H9 (cell line): Measurements from ENCODE around the gene YBEY. TPM values are rescaled to one million over a fixed set of nuclear protein-coding genes. Genes with fewer than 3 reads are reported as not detected.

ENCODE experiments used
- DNase-seq: peaks from one replicate; pipeline ENCODE4 v3.0.0-alpha.2; 2017
- H2AFZ ChIP-seq: one replicate; pipeline ENCODE4 v1.6.1; 2013; ENCODE audit warnings: mild to moderate bottlenecking, low read length, control low read depth, moderate library complexity
- H2AK5ac ChIP-seq: 2 replicates; pipeline ENCODE4 v1.6.1; 2013; ENCODE audit warnings: low read length, control low read depth, mixed read lengths; ENCODE audit not compliant: insufficient read length
- H2BK120ac ChIP-seq: one replicate; pipeline ENCODE4 v1.6.1; 2013; ENCODE audit warnings: low read depth, mild to moderate bottlenecking, low read length, control low read depth, inconsistent platforms; ENCODE audit not compliant: poor library complexity, severe bottlenecking
- H2BK12ac ChIP-seq: 2 replicates; pipeline ENCODE4 v1.6.1; 2013; ENCODE audit warnings: low read length, control low read depth, mixed read lengths, low read depth; ENCODE audit not compliant: insufficient read length
- H2BK15ac ChIP-seq: 2 replicates; pipeline ENCODE4 v1.6.1; 2013; ENCODE audit warnings: low read depth, low read length, control low read depth
- H2BK20ac ChIP-seq: one replicate; pipeline ENCODE4 v1.6.1; 2013; ENCODE audit warnings: low read depth, mild to moderate bottlenecking, low read length, control low read depth, inconsistent platforms; ENCODE audit not compliant: poor library complexity, severe bottlenecking
- H2BK5ac ChIP-seq: 2 replicates; pipeline ENCODE4 v1.6.1; 2013; ENCODE audit warnings: low read length, control low read depth, mixed read lengths; ENCODE audit not compliant: insufficient read length
- H3K14ac ChIP-seq: 2 replicates; pipeline ENCODE4 v1.6.1; 2013; ENCODE audit warnings: low read length, control low read depth; ENCODE audit not compliant: insufficient read depth
- H3K18ac ChIP-seq: 2 replicates; pipeline ENCODE4 v1.6.1; 2013; ENCODE audit warnings: low read depth, mild to moderate bottlenecking, mixed read lengths, low read length, control low read depth; ENCODE audit not compliant: insufficient read length
- H3K23ac ChIP-seq: 2 replicates; pipeline ENCODE4 v1.6.1; 2013; ENCODE audit warnings: low read length, control low read depth, mixed read lengths, low read depth; ENCODE audit not compliant: insufficient read length
- H3K23me2 ChIP-seq: 2 replicates; pipeline ENCODE4 v1.6.1; 2013; ENCODE audit warnings: low read depth, mild to moderate bottlenecking, mixed read lengths, low read length, control low read depth; ENCODE audit not compliant: insufficient read length, poor library complexity, severe bottlenecking
- H3K27ac ChIP-seq: 2 replicates; pipeline ENCODE4 v1.5.1; 2013; ENCODE audit warnings: low read length, control low read depth, mixed read lengths, low read depth; ENCODE audit not compliant: insufficient read length
- H3K27me3 ChIP-seq: 2 replicates; pipeline ENCODE4 v1.6.1; 2013; ENCODE audit warnings: low read length, control low read depth, inconsistent platforms; ENCODE audit not compliant: insufficient read depth
- H3K4ac ChIP-seq: 2 replicates; pipeline ENCODE4 v1.6.1; 2013; ENCODE audit warnings: low read depth, mild to moderate bottlenecking, control low read depth, inconsistent platforms, low read length, moderate library complexity
- H3K4me1 ChIP-seq: 2 replicates; pipeline ENCODE4 v1.6.1; 2013; ENCODE audit warnings: low read length, control low read depth, inconsistent platforms; ENCODE audit not compliant: insufficient read depth
- H3K4me2 ChIP-seq: 2 replicates; pipeline ENCODE4 v1.6.1; 2013; ENCODE audit warnings: low read length, control low read depth, mixed read lengths; ENCODE audit not compliant: insufficient read length, insufficient read depth
- H3K56ac ChIP-seq: 2 replicates; pipeline ENCODE4 v1.6.1; 2013; ENCODE audit warnings: low read depth, mild to moderate bottlenecking, mixed read lengths, low read length, control low read depth; ENCODE audit not compliant: insufficient read length
- H3K79me1 ChIP-seq: 2 replicates; pipeline ENCODE4 v1.6.1; 2013; ENCODE audit warnings: low read depth, mild to moderate bottlenecking, moderate library complexity, low read length, control low read depth, inconsistent platforms; ENCODE audit not compliant: insufficient read depth, poor library complexity, severe bottlenecking
- H3K79me2 ChIP-seq: 2 replicates; pipeline ENCODE4 v1.6.1; 2013; ENCODE audit warnings: low read length, control low read depth, inconsistent platforms; ENCODE audit not compliant: insufficient read depth
- H3K9ac ChIP-seq: 2 replicates; pipeline ENCODE4 v1.6.1; 2013; ENCODE audit warnings: low read length, control low read depth, mixed read lengths; ENCODE audit not compliant: insufficient read length; ENCODE audit errors: extremely low read depth
- H3K9me3 ChIP-seq: one replicate; pipeline ENCODE4 v1.6.1; 2013; ENCODE audit warnings: low read depth, low read length, inconsistent platforms; ENCODE audit not compliant: control insufficient read depth
- H3T11ph ChIP-seq: one replicate; pipeline ENCODE4 v1.6.1; 2013; ENCODE audit warnings: mild to moderate bottlenecking, low read length, control low read depth, inconsistent platforms
- H4K20me1 ChIP-seq: one replicate; pipeline ENCODE4 v1.6.1; 2013; ENCODE audit not compliant: control insufficient read depth, insufficient read length, insufficient read depth
- H4K5ac ChIP-seq: 2 replicates; pipeline ENCODE4 v1.6.1; 2013; ENCODE audit warnings: low read depth, mild to moderate bottlenecking, mixed read lengths, low read length, control low read depth; ENCODE audit not compliant: insufficient read length
- H4K8ac ChIP-seq: replicated peaks from 2 replicates; pipeline ENCODE4 v1.6.1; 2013; ENCODE audit warnings: low read length, control low read depth, mixed read lengths, low read depth; ENCODE audit not compliant: insufficient read length
- H4K91ac ChIP-seq: 2 replicates; pipeline ENCODE4 v1.6.1; 2013; ENCODE audit warnings: low read depth, mild to moderate bottlenecking, moderate library complexity, mixed read lengths, low read length, control low read depth; ENCODE audit not compliant: insufficient read length
- H3K27ac Mint-ChIP-seq, 3 experiments: 2 replicates in 2 of 3; 3 replicates in 1 of 3; pipeline ENCODE4 v1.8.0; 2020 to 2021; ENCODE audit warnings: mixed read lengths in 3 of 3, mild to moderate bottlenecking in 1 of 3, moderate library complexity in 1 of 3
- H3K27me3 Mint-ChIP-seq: 2 replicates; pipeline ENCODE4 v1.8.0; 2021; ENCODE audit warnings: low read depth, mild to moderate bottlenecking, moderate library complexity, mixed read lengths
- H3K36me3 Mint-ChIP-seq, 3 experiments: 2 replicates in 2 of 3; 3 replicates in 1 of 3; pipeline ENCODE4 v1.8.0; 2020 to 2021; ENCODE audit warnings: low read depth in 3 of 3, mixed read lengths in 3 of 3; ENCODE audit not compliant: insufficient read depth in 1 of 3
- H3K4me1 Mint-ChIP-seq, 2 experiments: 2 replicates each; pipeline ENCODE4 v1.8.0; 2020; ENCODE audit warnings: mixed read lengths in 2 of 2
- H3K4me3 Mint-ChIP-seq, 2 experiments: 2 replicates in 1 of 2; 3 replicates in 1 of 2; pipeline ENCODE4 v1.8.0; 2020 to 2021; ENCODE audit warnings: mild to moderate bottlenecking in 2 of 2, mixed read lengths in 2 of 2, moderate library complexity in 1 of 2
- H3K9me3 Mint-ChIP-seq, 2 experiments: 2 replicates in 1 of 2; 3 replicates in 1 of 2; pipeline ENCODE4 v1.8.0; 2020; ENCODE audit warnings: mild to moderate bottlenecking in 2 of 2, mixed read lengths in 2 of 2, moderate library complexity in 1 of 2
- WGBS: extraction: QIAGEN DNeasy Blood & Tissue Kit; methylation state at CpG from one replicate; pipeline ENCODE4 v1.1.7; 2013; ENCODE audit warnings: missing lambda C conversion rate, low lambda C conversion rate, mixed read lengths; ENCODE audit not compliant: insufficient read length; ENCODE audit errors: extremely low coverage; 5-methylcytosine and 5-hydroxymethylcytosine counted together
- total RNA-seq: library from RNA; stranded (reverse); gene quantifications from 2 replicates; pipeline ENCODE4 v1.2.1, GENCODE V29; 2021
- TF ChIP-seq, protein P1 (sequence below): fragments of 200-600 bp; sonication (generic); conservative IDR thresholded peaks from 3 replicates; pipeline ENCODE4 v1.8.0; 2021; ENCODE audit warnings: antibody characterized with exemption, mild to moderate bottlenecking

YBEY gene
- total RNA-seq, 1 experiment from 2014 or later, result 26.2 TPM

GRCh38 chr21:46299167-46299566 is 13.0 kb downstream of the YBEY start:
- DNase-seq, result no peak
- Histone ChIP-seq H3K9me3 (no peaks in the 10 kb centered on the region), H3K27ac (no peak overlapping the region), H3K23me2 (peaks cover 9% of the 10 kb centered on the region), H4K5ac (no peak overlapping the region), H3K56ac (no peak overlapping the region), H2BK20ac (no peak overlapping the region), H3K18ac (no peak overlapping the region), H3K4me2 (no peak overlapping the region), H4K91ac (no peak overlapping the region), H3K27me3 (no peaks in the 10 kb centered on the region), H2AK5ac (no peak overlapping the region), H3K4ac (no peak overlapping the region), H3K4me1 (no peaks in the 10 kb centered on the region; the same call in 1 of the 2 replicates), H3K9ac (no peak overlapping the region), H2BK12ac (no peak overlapping the region), H2BK15ac (no peak overlapping the region), H3K14ac (no peak overlapping the region), H3K79me1 (no peaks in the 10 kb centered on the region), H2AFZ (no peak overlapping the region), H4K8ac (no peak overlapping the region), H2BK5ac (no peak overlapping the region), H3K79me2 (no peaks in the 10 kb centered on the region), H3K23ac (no peak overlapping the region), H2BK120ac (no peak overlapping the region), H3T11ph (no peak overlapping the region), H4K20me1 (no peaks in the 10 kb centered on the region)
- Mint-ChIP-seq H3K4me1 (peaks cover 11 to 17% of the 10 kb centered on the region in 2 experiments), H3K36me3 (peaks cover 24 to 42% (median 39%) of the 10 kb centered on the region in 3 experiments), H3K4me3 (no peak overlapping the region), H3K27me3 (no peaks in the 10 kb centered on the region), H3K27ac (no peak overlapping the region), H3K9me3 (no peaks in the 10 kb centered on the region; a peak in 2 of 5 replicates)
- no CpG with 5 or more reads among the region's 9 CpGs for WGBS
- TF ChIP-seq, protein P1, sequence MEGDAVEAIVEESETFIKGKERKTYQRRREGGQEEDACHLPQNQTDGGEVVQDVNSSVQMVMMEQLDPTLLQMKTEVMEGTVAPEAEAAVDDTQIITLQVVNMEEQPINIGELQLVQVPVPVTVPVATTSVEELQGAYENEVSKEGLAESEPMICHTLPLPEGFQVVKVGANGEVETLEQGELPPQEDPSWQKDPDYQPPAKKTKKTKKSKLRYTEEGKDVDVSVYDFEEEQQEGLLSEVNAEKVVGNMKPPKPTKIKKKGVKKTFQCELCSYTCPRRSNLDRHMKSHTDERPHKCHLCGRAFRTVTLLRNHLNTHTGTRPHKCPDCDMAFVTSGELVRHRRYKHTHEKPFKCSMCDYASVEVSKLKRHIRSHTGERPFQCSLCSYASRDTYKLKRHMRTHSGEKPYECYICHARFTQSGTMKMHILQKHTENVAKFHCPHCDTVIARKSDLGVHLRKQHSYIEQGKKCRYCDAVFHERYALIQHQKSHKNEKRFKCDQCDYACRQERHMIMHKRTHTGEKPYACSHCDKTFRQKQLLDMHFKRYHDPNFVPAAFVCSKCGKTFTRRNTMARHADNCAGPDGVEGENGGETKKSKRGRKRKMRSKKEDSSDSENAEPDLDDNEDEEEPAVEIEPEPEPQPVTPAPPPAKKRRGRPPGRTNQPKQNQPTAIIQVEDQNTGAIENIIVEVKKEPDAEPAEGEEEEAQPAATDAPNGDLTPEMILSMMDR, result no peak
